22Rv1 (cell line): ENCODE data around the gene CABLES1.

Experiments
- ZFX ChIP-seq: fragments of 450-650 bp; IDR thresholded peaks from 2 replicates; pipeline ENCODE4 v1.6.1; 2017; ENCODE audit warnings: antibody characterized with exemption, borderline replicate concordance
- TF ChIP-seq, protein P1 (sequence below): fragments of 450-650 bp; IDR thresholded peaks from 2 replicates; pipeline ENCODE4 v1.5.1; 2017; ENCODE audit warnings: mild to moderate bottlenecking

- TF ChIP-seq, protein P1, sequence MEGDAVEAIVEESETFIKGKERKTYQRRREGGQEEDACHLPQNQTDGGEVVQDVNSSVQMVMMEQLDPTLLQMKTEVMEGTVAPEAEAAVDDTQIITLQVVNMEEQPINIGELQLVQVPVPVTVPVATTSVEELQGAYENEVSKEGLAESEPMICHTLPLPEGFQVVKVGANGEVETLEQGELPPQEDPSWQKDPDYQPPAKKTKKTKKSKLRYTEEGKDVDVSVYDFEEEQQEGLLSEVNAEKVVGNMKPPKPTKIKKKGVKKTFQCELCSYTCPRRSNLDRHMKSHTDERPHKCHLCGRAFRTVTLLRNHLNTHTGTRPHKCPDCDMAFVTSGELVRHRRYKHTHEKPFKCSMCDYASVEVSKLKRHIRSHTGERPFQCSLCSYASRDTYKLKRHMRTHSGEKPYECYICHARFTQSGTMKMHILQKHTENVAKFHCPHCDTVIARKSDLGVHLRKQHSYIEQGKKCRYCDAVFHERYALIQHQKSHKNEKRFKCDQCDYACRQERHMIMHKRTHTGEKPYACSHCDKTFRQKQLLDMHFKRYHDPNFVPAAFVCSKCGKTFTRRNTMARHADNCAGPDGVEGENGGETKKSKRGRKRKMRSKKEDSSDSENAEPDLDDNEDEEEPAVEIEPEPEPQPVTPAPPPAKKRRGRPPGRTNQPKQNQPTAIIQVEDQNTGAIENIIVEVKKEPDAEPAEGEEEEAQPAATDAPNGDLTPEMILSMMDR, result no peak
- TF ChIP-seq ZFX, result no peak
These were observed 11.7 kb downstream of the CABLES1 start for GRCh38 chr18:23146861-23147469.
